Common myeloid progenitor, CD34-positive (primary cell): ENCODE data around the gene C9orf50.

Experiments
- CTCF ChIA-PET: fragments of 350-600 bp; sonication (Branson Sonifier 250); formaldehyde crosslinking; loops from one replicate; lab custom pipeline; 2021; ENCODE audit warnings: antibody characterized with exemption; lab: Charles Lee
- POLR2A ChIA-PET: fragments of 350-600 bp; sonication (Branson Sonifier 250); formaldehyde crosslinking; loops from one replicate; lab custom pipeline; 2021; ENCODE audit warnings: antibody characterized with exemption; lab: Charles Lee
- DNase-seq, 3 donors: peaks; one replicate each; pipeline versions ENCODE4 v3.0.0 to v3.0.0-alpha.2; 2013
- H3K27ac ChIP-seq, 2 experiments: 1 replicate in 1 of 2; 2 replicates in 1 of 2; pipeline ENCODE4 v1.7.0; 2013; ENCODE audit warnings: inconsistent platforms in 2 of 2, low read length in 2 of 2, mild to moderate bottlenecking in 2 of 2, low read depth in 1 of 2, moderate library complexity in 1 of 2; ENCODE audit not compliant: severe bottlenecking in 2 of 2, insufficient read depth in 1 of 2, poor library complexity in 1 of 2
- H3K27me3 ChIP-seq, 5 experiments: replicated peaks in 2 of 5; 1 replicate in 3 of 5; 2 replicates in 2 of 5; pipeline versions ENCODE4 v1.6.1 to v1.7.0; 2013; ENCODE audit warnings: low read length in 4 of 5, mild to moderate bottlenecking in 2 of 5, moderate library complexity in 2 of 5, inconsistent platforms in 1 of 5; ENCODE audit not compliant: insufficient read depth in 5 of 5, control insufficient read depth in 4 of 5
- H3K36me3 ChIP-seq, 4 experiments: 1 replicate in 2 of 4; 2 replicates in 2 of 4; pipeline versions ENCODE4 v1.6.1 to v1.7.0; 2013; ENCODE audit warnings: low read length in 3 of 4, control low read depth in 1 of 4, mild to moderate bottlenecking in 1 of 4; ENCODE audit not compliant: control insufficient read depth in 4 of 4, insufficient read depth in 4 of 4
- H3K4me1 ChIP-seq, 4 experiments: 1 replicate in 3 of 4; 2 replicates in 1 of 4; pipeline versions ENCODE4 v1.6.1 to v1.7.1; 2013; ENCODE audit warnings: low read length in 3 of 4, mild to moderate bottlenecking in 3 of 4, control low read depth in 1 of 4, inconsistent platforms in 1 of 4, moderate library complexity in 1 of 4; ENCODE audit not compliant: control insufficient read depth in 4 of 4, insufficient read depth in 4 of 4; ENCODE audit errors: control extremely low read depth in 1 of 4
- H3K4me3 ChIP-seq, 7 experiments: 1 replicate in 4 of 7; 2 replicates in 3 of 7; pipeline versions ENCODE4 v1.5.1 to v1.7.0; 2013; ENCODE audit warnings: mild to moderate bottlenecking in 7 of 7, low read length in 6 of 7, moderate library complexity in 6 of 7, inconsistent platforms in 2 of 7, low read depth in 2 of 7, control low read depth in 1 of 7; ENCODE audit not compliant: insufficient read depth in 4 of 7, control insufficient read depth in 1 of 7; ENCODE audit errors: extremely low read depth in 1 of 7
- H3K9me3 ChIP-seq, 5 experiments: 1 replicate in 4 of 5; 2 replicates in 1 of 5; pipeline versions ENCODE4 v1.6.1 to v1.7.1; 2013; ENCODE audit warnings: low read length in 4 of 5, mild to moderate bottlenecking in 2 of 5, inconsistent platforms in 1 of 5, low read depth in 1 of 5, moderate library complexity in 1 of 5; ENCODE audit not compliant: control insufficient read depth in 4 of 5, insufficient read depth in 2 of 5; ENCODE audit errors: control extremely low read depth in 1 of 5
- WGBS: methylation state at CpG from one replicate; pipeline ENCODE4 v1.1.5; 2013; ENCODE audit not compliant: insufficient coverage; 5-methylcytosine and 5-hydroxymethylcytosine counted together

The C9orf50 gene

DNA sequence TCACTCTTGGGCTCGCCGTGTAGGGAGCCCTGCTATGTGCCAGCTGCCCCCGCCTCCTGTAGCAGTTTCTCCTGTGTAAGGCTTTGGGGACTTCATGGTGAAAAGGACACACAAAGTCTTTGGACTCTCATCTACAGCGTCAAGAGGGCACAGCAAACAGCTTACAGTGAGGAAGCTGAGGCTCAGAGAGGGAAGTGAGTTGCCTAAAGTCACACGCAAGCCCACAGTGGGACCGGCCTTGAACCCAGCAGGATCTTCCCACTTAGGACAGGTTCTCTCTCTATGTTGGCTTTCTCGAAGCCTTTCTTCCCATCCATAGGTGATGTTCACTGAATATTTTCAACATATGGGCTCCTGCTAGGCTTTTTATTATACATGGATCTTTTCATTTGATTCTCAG is 34.8 kb upstream of the C9orf50 start:
- 92% methylated on average over 7 of the region's 7 CpGs for WGBS

DNA sequence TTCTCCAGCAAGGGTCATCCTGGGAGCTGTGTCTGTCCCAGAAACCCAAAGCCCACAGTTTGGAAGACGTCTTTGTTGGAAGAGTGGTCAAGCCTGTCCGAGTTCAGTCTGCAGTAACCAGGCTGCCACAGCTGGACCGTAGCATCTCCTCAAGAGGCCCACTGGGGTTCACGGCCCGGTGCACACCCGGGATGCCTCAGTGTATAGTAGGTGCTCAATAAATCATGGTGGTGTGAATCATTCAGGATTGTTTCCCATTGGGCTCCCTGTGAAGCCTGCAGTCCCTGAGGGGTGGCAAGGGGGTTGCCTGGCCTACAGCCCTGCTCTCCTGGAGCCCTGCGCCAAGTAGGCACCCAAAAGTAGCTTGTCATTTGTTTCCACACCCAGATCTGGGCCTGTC is 34.3 kb upstream of the C9orf50 start:
- WGBS: 100% methylated on average over 6 of the region's 7 CpGs
- ChIA-PET CTCF (interaction anchor here (2.0 kb wide), 1 partner anchor 126 kb away, joined by 7 read pairs; no protein-coding TSS in a partner anchor), POLR2A (no interaction called here)
- Histone ChIP-seq H3K4me1 (peaks cover 0 to 3% (median 1%) of the 10 kb centered on the region in 4 experiments), H3K27me3 (peaks cover 0 to 3% (median 0%) of the 10 kb centered on the region in 5 experiments), H3K36me3 (no peaks in the 10 kb centered on the region), H3K27ac (no peak overlapping the region), H3K4me3 (no peak overlapping the region), H3K9me3 (no peaks in the 10 kb centered on the region)
- DNase-seq: no peak

More for the DNA sequence above, 34.8 kb upstream of the C9orf50 start:
- DNase-seq: no peak
- no peak overlapping the region for H3K4me3 ChIP-seq
- no peaks in the 10 kb centered on the region for H3K9me3 ChIP-seq
- peaks cover 0 to 3% (median 1%) of the 10 kb centered on the region in 4 experiments for H3K4me1 ChIP-seq
- POLR2A ChIA-PET: no interaction called here
- CTCF ChIA-PET: interaction anchor here (1.2 to 2.0 kb wide), 2 partner anchors 16 to 126 kb away, joined by 3 to 7 read pairs; no protein-coding TSS in a partner anchor
- no peak overlapping the region for H3K27ac ChIP-seq
- H3K36me3 ChIP-seq: no peaks in the 10 kb centered on the region
- H3K27me3 ChIP-seq: peaks cover 0 to 4% (median 2%) of the 10 kb centered on the region in 5 experiments

DNA sequence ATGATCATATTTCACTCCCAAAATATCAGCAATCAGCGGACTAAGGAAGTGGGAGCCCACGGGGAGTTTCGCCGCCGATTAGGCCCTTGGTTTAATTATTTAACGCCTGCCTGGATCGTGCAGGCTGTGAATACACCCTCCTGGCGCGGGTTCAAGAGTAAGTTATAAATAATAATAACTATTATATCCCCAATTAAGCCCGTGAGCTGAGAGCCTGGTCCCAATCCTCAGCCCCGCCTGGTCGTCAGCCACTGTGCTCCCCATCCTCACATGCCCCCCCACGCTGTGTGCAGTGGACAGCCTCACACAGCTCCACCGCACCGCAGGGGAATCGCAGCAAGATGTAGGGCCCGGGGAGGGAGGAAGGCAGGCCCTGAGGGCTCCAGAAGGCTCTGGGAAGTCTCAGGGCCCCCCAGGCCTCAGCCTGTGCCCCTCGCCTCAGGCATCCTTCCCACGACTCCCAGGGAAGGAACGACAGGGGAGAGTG is 33.7 kb upstream of the C9orf50 start:
- Histone ChIP-seq H3K4me1 (peaks cover 0 to 3% (median 1%) of the 10 kb centered on the region in 4 experiments), H3K4me3 (no peak overlapping the region), H3K27me3 (peaks cover 0 to 4% (median 0%) of the 10 kb centered on the region in 5 experiments), H3K36me3 (no peaks in the 10 kb centered on the region), H3K27ac (no peak overlapping the region), H3K9me3 (no peaks in the 10 kb centered on the region)
- DNase-seq: no peak
- CTCF ChIA-PET: interaction anchor here (2.0 kb wide), 1 partner anchor 127 kb away, joined by 7 read pairs; no protein-coding TSS in a partner anchor
- 74% methylated on average over 13 of the region's 20 CpGs for WGBS
- POLR2A ChIA-PET: no interaction called here

DNA sequence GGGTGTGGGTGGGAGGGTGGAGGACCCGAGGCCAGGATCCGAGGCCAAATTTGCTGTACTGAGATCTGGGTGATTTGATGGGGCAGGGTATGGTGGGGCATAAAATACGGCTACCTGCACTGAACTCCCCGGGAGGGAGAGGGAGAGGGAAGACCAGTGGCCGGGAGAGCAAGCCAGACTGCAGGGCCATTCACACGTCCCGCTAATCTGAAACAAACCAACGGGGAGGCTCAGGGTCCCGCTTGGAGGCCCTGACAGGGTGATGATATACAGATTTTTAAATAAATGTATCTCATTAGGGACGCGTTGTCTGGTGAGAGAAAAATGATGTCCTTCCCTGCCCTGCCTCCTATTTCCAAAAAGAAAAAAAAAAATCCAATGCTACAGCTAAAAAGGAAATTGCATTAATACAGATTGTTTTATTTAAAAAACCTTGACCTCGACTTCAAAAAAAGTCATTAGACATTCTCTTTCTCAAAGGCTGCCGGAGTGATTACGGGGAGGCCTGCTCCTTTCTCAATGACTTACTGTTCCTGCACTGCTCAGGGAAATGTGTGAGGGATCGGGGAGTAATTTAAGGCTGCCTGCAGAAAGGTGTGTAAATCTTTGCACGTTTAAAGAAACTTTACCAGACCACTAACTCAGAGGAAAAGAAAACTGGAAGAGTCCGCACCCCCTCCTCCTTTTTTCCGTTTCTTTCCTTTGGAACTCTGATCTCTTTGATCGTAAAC is 33.1 kb upstream of the C9orf50 start:
- H3K9me3 ChIP-seq: no peaks in the 10 kb centered on the region
- POLR2A ChIA-PET: no interaction called here
- no peak for DNase-seq
- peaks cover 0 to 6% (median 0%) of the 10 kb centered on the region in 5 experiments for H3K27me3 ChIP-seq
- H3K36me3 ChIP-seq: no peaks in the 10 kb centered on the region
- 78% methylated on average over 12 of the region's 19 CpGs for WGBS
- H3K4me3 ChIP-seq: no peak overlapping the region
- no peak overlapping the region for H3K27ac ChIP-seq
- CTCF ChIA-PET: interaction anchor here (2.0 to 2.2 kb wide), 2 partner anchors 10 to 127 kb away, joined by 7 read pairs; no protein-coding TSS in a partner anchor
- H3K4me1 ChIP-seq: peaks cover 0 to 3% (median 1%) of the 10 kb centered on the region in 4 experiments

DNA sequence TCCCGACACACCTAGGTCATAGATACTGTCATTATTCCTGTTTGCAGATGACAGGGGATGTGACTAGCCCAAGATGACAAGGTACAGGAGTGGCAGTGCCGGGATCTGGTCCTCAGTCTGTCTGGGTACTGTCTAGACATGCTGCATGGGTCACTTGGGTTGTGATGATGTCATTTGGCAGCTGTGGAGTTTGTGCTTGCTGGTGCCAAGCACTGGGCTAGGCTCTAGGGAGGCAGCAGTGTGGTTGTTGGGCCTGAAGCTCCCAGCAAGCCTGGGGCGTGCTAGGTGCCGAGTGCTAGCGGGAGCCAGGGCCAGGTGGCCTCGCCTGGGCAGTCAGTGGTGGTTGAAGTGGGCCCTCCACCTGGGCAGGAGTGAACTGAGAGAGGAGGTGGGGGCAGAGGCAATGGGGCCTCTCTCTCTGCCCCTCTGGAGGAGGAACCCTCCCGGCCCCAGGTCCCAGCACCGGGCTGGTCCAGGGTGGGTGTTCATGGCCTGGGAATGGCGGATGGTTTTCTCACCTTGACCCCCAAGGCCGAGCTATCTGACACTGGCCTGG is 29.9 kb upstream of the C9orf50 start:
- Histone ChIP-seq H3K27ac (no peak overlapping the region), H3K9me3 (no peaks in the 10 kb centered on the region), H3K4me1 (peaks cover 0 to 3% (median 1%) of the 10 kb centered on the region in 4 experiments), H3K4me3 (no peak overlapping the region), H3K36me3 (no peaks in the 10 kb centered on the region), H3K27me3 (peaks cover 0 to 3% (median 0%) of the 10 kb centered on the region in 5 experiments)
- no peak for DNase-seq
- POLR2A ChIA-PET: no interaction called here
- WGBS: 95% methylated on average over 9 of the region's 10 CpGs
- CTCF ChIA-PET: interaction anchor here (0.7 to 1.2 kb wide), 3 partner anchors 12 to 87 kb away, joined by 4 to 5 read pairs (median 4); no protein-coding TSS in a partner anchor

DNA sequence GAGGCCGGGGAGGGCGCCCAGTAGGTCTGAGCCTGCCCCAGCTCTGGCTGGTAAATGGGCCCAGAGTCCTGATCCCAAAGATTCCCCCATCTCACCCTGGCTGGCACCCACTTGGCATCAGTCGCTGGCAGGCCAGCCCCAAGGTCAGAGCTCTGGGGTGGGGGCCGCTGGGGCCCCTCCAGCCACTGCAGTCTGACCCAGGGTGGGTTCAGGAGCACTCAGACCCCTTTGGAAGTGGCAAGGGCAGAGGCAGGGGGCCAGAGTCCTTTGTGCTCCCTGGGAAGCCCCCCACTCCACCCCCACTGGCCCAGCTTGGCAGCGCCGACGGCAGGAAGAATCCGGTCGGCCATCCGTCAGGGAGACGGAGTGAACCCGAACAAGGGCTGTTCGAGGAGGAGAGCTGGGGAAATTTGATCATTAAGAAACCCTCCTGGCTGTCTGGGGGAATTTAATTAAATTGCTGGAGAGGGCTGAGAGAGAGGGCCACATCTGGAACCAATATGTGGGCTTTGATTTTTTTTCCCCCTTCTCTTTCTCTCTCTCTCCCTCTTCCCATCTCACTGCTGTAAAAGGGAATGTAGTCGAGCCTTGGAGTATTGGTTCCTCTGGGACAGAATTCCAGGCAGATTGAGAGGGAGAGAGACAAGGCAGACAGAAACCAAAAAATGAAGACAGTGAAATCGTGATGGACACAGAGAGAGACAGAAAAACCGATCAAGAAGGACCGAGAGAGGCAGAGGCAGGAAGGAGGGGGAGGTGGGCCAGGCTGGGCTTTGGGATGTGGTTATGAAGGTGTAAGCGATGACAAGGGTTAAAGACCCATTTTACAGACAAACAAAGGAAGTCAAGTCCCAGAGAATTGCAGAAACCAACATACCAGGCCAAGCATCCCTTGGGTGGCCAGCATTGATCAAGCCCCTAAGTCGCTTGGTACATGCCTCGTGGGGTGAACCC is 29.1 kb upstream of the C9orf50 start:
- no peak overlapping the region for H3K27ac ChIP-seq
- DNase-seq: no peak
- CTCF ChIA-PET: interaction anchor here (0.6 to 1.2 kb wide), 3 partner anchors 88 to 995 kb away, joined by 3 to 4 read pairs (median 3); no protein-coding TSS in a partner anchor
- H3K4me1 ChIP-seq: peaks cover 0 to 3% (median 1%) of the 10 kb centered on the region in 4 experiments
- peaks cover 0 to 3% (median 0%) of the 10 kb centered on the region in 5 experiments for H3K27me3 ChIP-seq
- POLR2A ChIA-PET: no interaction called here
- 96% methylated on average over 17 of the region's 20 CpGs for WGBS
- no peaks in the 10 kb centered on the region for H3K36me3 ChIP-seq
- H3K4me3 ChIP-seq: no peak overlapping the region
- H3K9me3 ChIP-seq: no peaks in the 10 kb centered on the region
